ENCODE data around the gene GRM2. TPM values are rescaled to one million over a fixed set of nuclear protein-coding genes. Genes with fewer than 3 reads are reported as not detected.

GRM2 gene
- total and polyA plus RNA-seq, 2 experiments from 2014 or later = 0.27 TPM; not detected in 1

DNA sequence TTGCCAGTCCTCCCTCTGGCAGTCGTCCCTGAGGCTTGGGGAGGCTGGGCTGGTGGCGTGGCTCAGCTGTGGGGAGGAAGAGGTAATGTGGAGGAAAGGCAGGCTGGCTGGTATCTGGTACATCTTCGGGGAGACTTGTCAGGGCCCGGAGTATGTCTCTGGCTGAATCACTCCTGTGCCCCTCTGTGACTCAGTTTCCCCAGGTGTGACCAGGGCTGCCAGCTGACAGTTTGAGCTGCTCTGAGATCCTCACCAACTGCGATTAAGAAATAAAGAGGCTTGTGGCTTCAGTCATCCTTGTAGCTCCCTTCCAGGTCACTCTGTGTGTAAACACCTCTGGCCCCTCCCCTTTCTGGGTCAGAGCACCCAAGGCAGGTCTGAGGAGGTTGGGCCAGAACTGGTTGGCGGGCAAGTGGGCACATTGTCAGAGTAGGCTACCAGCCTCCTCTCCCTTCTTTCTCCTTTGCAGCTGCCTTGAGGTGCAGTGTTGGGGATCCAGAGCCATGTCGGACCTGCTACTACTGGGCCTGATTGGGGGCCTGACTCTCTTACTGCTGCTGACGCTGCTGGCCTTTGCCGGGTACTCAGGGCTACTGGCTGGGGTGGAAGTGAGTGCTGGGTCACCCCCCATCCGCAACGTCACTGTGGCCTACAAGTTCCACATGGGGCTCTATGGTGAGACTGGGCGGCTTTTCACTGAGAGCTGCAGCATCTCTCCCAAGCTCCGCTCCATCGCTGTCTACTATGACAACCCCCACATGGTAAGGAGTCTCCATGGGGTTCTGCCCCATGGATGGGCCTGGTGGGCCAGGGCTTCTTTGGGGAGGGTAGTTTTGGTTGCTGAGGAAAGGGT lies 32.8 kb upstream of the GRM2 start:
- H3K4me1 ChIP-seq (ENCODE audit: insufficient read depth) = peaks cover 13% of the 10 kb centered on the region

DNA sequence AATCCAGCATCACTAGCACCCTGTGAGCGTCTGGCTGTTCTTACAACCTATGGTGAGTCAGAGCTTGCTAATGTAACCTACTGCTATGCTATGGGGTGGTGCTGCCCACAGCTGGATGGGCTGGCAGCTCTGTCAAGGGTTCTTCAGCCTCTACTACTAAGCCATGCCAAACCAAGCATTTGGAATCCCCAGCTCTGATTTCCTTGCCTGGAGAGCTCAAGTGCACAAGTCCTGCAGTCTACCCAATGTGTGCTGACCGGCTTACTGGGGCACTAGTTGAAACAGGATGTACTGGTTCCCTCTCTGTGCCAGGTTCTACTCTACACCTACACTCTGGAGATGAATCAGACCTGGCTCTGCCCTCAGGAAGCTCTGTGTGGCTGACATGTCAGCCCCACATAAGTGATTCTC lies 31.7 kb upstream of the GRM2 start:
- no peak for DNase-seq (ENCODE audit: low spot score)
- Histone ChIP-seq H3K4me1 (ENCODE audit: insufficient read depth) (peaks cover 13% of the 10 kb centered on the region), H3K9me3 (ENCODE audit: low read depth) (no peaks in the 10 kb centered on the region), H3K27me3 (no peaks in the 10 kb centered on the region), H3K27ac (no peak overlapping the region), H3K4me2 (no peak overlapping the region), H2AFZ (no peak overlapping the region), H3K9me2 (replicated peaks; ENCODE audit: insufficient read depth) (no peaks in the 10 kb centered on the region), H3K4me3 (no peak overlapping the region), H3K79me2 (peaks cover 23% of the 10 kb centered on the region), H4K20me1 (ENCODE audit: insufficient read depth, poor library complexity, severe bottlenecking) (no peaks in the 10 kb centered on the region), H3K36me3 (replicated peaks; ENCODE audit: insufficient read depth, low read depth) (no peaks in the 10 kb centered on the region)
- no peak for TF ChIP-seq EZH2phosphoT487 (IDR thresholded peaks at IDR 0.05; ENCODE audit: low read depth, severe bottlenecking, unreplicated experiment)
- TF ChIP-seq, protein P1, sequence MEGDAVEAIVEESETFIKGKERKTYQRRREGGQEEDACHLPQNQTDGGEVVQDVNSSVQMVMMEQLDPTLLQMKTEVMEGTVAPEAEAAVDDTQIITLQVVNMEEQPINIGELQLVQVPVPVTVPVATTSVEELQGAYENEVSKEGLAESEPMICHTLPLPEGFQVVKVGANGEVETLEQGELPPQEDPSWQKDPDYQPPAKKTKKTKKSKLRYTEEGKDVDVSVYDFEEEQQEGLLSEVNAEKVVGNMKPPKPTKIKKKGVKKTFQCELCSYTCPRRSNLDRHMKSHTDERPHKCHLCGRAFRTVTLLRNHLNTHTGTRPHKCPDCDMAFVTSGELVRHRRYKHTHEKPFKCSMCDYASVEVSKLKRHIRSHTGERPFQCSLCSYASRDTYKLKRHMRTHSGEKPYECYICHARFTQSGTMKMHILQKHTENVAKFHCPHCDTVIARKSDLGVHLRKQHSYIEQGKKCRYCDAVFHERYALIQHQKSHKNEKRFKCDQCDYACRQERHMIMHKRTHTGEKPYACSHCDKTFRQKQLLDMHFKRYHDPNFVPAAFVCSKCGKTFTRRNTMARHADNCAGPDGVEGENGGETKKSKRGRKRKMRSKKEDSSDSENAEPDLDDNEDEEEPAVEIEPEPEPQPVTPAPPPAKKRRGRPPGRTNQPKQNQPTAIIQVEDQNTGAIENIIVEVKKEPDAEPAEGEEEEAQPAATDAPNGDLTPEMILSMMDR (IDR thresholded peaks at IDR 0.05; ENCODE audit: poor library complexity) = no peak
- TF ChIP-seq EZH2 (IDR thresholded peaks at IDR 0.05; ENCODE audit: borderline replicate concordance) = no peak
- WGBS (ENCODE audit: low lambda C conversion rate, missing lambda C conversion rate) = 80% methylated on average over 2 of the region's 2 CpGs

More for the DNA sequence above, 32.8 kb upstream of the GRM2 start:
- H3K9me2 ChIP-seq (replicated peaks; ENCODE audit: insufficient read depth) = no peaks in the 10 kb centered on the region
- WGBS (ENCODE audit: low lambda C conversion rate, missing lambda C conversion rate) = 95% methylated on average over 14 of the region's 14 CpGs
- H3K4me3 ChIP-seq = no peak overlapping the region
- no peak for DNase-seq (ENCODE audit: low spot score)
- no peak overlapping the region for H3K27ac ChIP-seq
- H3K27me3 ChIP-seq = no peaks in the 10 kb centered on the region
- no peaks in the 10 kb centered on the region for H3K36me3 ChIP-seq (replicated peaks; ENCODE audit: insufficient read depth, low read depth)
- no peak overlapping the region for H3K4me2 ChIP-seq
- no peak overlapping the region for H2AFZ ChIP-seq
- TF ChIP-seq EZH2 (IDR thresholded peaks at IDR 0.05; ENCODE audit: borderline replicate concordance) = no peak
- TF ChIP-seq, protein P1 (IDR thresholded peaks at IDR 0.05; ENCODE audit: poor library complexity) = no peak
- TF ChIP-seq EZH2phosphoT487 (IDR thresholded peaks at IDR 0.05; ENCODE audit: low read depth, severe bottlenecking, unreplicated experiment) = no peak
- H3K9me3 ChIP-seq (ENCODE audit: low read depth) = no peaks in the 10 kb centered on the region
- H4K20me1 ChIP-seq (ENCODE audit: insufficient read depth, poor library complexity, severe bottlenecking) = no peaks in the 10 kb centered on the region
- peaks cover 23% of the 10 kb centered on the region for H3K79me2 ChIP-seq

DNA sequence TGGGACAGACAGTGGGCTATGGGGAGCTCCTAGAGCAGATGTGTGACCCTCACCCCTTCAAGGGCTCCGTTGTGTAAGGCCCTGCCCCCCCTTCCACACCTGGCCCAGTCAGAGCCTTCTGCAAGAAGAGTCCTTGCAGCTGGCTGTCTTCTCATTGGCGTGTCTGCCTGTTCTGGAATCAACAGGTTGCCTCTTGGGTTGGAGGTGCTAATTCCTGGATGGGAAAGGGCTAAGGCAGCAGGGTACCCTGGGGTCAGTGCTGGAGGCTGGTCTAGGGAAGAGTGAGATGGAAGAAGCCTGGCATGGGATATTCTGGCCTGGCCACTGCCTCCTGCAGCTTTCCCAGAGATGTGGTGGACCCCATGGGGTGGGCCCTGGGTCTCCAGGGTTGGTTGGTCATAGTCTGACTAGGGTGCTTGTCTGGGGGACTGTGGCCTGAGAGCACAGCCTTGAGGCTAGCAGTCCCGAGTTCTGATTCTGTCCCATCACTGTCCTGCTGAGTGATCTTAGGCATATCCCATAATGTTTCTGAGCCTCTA lies 30.7 kb upstream of the GRM2 start:
- no peak for DNase-seq (ENCODE audit: low spot score)
- WGBS (ENCODE audit: low lambda C conversion rate, missing lambda C conversion rate) = 89% methylated on average over 3 of the region's 3 CpGs
- H3K4me2 ChIP-seq = no peak overlapping the region
- TF ChIP-seq EZH2 (IDR thresholded peaks at IDR 0.05; ENCODE audit: borderline replicate concordance) (no peak), EZH2phosphoT487 (IDR thresholded peaks at IDR 0.05; ENCODE audit: low read depth, severe bottlenecking, unreplicated experiment) (no peak)
- TF ChIP-seq, protein P1 (IDR thresholded peaks at IDR 0.05; ENCODE audit: poor library complexity) = no peak
- H3K9me3 ChIP-seq (ENCODE audit: low read depth) = no peaks in the 10 kb centered on the region
- H3K4me1 ChIP-seq (ENCODE audit: insufficient read depth) = peaks cover 10% of the 10 kb centered on the region
- no peaks in the 10 kb centered on the region for H3K9me2 ChIP-seq (replicated peaks; ENCODE audit: insufficient read depth)
- no peaks in the 10 kb centered on the region for H3K27me3 ChIP-seq
- peaks cover 23% of the 10 kb centered on the region for H3K79me2 ChIP-seq
- H2AFZ ChIP-seq = no peak overlapping the region
- H3K27ac ChIP-seq = no peak overlapping the region
- no peak overlapping the region for H3K4me3 ChIP-seq
- no peaks in the 10 kb centered on the region for H4K20me1 ChIP-seq (ENCODE audit: insufficient read depth, poor library complexity, severe bottlenecking)
- no peaks in the 10 kb centered on the region for H3K36me3 ChIP-seq (replicated peaks; ENCODE audit: insufficient read depth, low read depth)

Data from hepatocyte (in vitro differentiated cells).